Glomerular endothelial cell (primary cell): ENCODE measurements around the gene CDC42SE1. TPM values are rescaled to one million over a fixed set of nuclear protein-coding genes. Genes with fewer than 3 reads are reported as not detected.

Experiments used
- DNase-seq: peaks from one replicate; pipeline ENCODE4 v3.0.0-alpha.2; 2011; ENCODE audit warnings: low read depth, low spot score; ENCODE audit errors: extremely low read depth
- total RNA-seq: library from RNA; depleted of rRNA; stranded (reverse); fragments of >200 nt; gene quantifications from 2 replicates; pipeline ENCODE4 v1.2.3, GENCODE V29; 2015

The CDC42SE1 gene
- total RNA-seq, 1 donor from 2014 or later, result 73.9 TPM

DNA sequence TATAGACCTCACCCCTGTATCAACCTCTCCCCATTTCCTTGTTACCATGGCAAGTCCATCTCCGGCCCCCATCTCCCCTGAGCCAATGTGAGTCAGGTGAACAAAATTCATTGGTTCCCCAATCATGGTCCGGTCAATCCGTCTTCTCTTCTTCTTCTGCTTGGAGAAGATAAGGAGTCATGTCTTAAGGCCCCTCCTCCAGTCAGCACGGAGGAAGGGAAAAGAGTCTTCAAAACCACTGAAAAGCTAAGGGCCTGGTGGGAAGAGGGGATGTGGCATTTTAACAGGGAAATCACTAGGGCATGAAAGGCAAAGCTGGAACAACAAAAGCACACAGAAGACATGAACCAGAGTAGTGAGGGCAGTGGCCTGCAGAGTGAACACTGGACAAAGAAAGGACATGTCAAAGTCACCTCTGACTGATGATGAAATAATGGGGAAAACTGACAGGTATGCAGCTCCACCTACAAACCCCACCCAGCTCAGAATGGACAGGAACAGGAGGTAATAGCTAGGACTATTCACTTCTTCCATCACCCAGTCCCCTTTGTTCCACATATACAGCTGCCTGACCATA, 4.4 kb downstream of the CDC42SE1 start:
- no peak for DNase-seq

DNA sequence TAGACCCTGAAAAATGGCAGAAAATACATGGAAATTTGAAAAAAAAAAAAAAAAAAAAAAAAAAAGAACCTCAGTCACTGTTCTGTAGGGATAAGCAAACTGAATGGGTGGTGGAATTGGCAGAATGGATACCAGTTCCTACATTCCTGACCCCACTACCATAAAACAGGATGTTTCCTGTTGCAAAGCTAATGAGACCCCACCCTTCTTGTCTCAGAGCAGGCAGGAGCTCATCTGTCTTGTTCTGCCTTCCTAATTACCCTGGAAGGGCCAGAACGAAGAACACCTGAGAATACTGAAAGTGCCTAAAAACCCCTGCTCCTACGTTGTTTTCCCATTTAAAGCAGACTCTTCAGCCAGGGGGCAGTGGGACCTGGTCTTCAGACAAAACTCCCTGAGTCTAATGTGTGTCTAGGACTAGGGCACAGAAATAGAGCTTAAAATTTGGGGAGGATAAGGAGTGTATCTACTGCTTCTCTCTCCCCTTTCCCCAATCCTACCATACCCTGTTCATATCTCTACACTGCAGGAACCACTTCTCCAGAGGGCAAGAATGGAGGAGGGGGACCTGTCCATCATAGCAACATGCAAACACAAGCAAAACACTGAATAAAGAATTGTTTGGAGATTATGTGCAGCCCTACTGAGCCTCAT, 7.9 kb downstream of the CDC42SE1 start:
- no peak for DNase-seq

DNA sequence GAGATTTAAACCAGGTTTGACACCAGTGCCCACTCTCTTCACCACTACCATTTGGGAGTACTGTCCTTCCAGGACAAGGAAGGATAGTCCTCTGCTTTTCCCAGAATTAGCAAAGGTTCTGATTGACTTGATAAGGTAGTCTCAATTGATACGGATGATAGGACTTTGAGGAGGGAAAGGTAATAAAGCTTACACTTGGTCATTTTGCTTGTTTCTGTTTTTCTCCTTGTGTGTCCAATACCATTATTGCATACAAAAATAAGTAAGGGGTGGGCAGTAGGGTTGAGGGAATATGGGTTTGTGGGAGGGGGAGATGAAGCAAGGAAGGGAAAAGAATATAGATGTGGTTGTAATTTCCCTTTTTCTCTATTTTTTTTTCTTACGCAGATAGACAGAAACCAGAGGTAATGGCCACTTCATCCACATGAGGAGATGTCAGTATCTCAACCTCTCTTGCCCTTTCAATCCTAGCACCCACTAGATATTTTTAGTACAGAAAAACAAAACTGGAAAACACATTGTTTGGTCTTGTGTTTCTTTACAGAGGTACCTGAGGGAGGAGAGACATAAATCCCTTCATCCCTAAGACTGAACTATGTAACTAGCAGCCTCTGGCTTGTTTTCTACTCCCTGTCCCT, 9.3 kb downstream of the CDC42SE1 start:
- DNase-seq, result no peak

DNA sequence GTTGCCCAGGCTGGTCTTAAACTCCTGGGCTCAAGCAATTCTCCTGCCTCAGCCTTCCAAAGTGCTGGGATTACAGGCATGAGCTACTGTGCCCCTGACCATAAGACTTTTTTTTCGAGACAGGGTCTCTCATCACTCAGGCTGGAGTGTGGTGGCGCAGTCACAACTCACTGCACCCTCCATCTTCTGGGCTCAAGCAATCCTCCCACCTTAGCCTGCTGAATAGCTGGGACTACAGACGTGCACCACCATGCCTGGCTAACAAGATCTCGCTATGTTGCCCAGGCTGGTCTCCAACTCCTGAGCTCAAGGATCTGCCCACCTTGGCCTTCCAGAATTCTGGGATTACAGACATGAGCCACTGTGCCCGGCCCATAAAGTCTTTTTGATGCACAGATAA, 10.0 kb downstream of the CDC42SE1 start:
- no peak for DNase-seq

DNA sequence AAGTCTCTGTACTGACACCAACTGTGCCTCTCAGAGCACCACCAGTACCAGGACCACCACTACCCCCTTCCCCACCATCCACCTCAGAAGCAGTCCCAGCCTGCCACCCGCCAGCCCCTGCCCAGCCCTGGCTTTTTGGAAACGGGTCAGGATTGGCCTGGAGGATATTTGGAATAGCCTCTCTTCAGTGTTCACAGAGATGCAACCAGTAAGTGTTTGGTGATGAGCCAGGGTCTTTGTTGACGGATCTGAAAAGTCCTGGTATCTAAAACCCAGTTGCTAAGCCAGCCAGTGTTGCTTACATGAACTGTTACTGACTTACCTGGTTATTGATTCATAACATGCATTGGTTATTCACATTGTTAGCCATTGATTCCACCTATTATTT, 10.8 kb downstream of the CDC42SE1 start:
- no peak for DNase-seq

DNA sequence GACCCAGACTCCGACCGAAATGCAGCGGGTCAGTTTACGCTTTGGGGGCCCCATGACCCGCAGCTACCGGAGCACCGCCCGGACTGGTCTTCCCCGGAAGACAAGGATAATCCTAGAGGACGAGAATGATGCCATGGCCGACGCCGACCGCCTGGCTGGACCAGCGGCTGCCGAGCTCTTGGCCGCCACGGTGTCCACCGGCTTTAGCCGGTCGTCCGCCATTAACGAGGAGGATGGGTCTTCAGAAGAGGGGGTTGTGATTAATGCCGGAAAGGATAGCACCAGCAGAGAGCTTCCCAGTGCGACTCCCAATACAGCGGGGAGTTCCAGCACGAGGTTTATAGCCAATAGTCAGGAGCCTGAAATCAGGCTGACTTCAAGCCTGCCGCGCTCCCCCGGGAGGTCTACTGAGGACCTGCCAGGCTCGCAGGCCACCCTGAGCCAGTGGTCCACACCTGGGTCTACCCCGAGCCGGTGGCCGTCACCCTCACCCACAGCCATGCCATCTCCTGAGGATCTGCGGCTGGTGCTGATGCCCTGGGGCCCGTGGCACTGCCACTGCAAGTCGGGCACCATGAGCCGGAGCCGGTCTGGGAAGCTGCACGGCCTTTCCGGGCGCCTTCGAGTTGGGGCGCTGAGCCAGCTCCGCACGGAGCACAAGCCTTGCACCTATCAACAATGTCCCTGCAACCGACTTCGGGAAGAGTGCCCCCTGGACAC, 11.3 kb downstream of the CDC42SE1 start:
- no peak for DNase-seq

DNA sequence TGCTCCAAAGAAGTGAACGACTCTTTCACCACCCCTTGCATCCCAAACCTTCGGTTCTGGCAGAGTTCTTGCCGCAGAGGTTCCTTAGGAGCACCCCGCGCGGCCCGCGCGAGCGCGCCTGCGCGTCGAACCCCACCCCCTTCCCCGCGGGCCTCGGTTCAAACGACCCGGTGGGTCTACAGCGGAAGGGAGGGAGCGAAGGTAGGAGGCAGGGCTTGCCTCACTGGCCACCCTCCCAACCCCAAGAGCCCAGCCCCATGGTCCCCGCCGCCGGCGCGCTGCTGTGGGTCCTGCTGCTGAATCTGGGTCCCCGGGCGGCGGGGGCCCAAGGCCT, 11.9 kb downstream of the CDC42SE1 start, which contains the start of gene C1orf56:
Gene C1orf56, plus strand, starts transcription at position 161 of the 334 bp plus-strand sequence. Its CDS starts 97 bp downstream, at position 258.
- no peak for DNase-seq

DNA sequence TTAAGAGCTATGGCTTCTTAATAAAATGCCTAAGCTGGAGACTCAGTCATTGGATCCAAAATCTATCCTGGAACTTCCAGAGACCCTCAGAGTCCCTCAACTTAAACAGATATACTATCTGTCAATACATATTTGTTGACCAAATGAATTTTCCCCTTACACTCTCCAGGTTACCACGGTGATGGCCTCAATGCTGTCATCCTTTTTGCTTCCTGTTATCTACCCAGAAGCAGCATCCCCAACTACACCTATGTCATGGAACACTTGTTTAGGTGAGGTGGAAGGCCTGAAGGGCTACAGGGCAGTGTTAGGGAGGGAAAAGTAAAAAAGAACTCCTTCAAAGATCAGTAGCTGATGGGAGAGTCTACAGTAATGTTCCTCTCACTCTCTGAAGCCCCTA, 16.3 kb downstream of the CDC42SE1 start:
- DNase-seq, result no peak

DNA sequence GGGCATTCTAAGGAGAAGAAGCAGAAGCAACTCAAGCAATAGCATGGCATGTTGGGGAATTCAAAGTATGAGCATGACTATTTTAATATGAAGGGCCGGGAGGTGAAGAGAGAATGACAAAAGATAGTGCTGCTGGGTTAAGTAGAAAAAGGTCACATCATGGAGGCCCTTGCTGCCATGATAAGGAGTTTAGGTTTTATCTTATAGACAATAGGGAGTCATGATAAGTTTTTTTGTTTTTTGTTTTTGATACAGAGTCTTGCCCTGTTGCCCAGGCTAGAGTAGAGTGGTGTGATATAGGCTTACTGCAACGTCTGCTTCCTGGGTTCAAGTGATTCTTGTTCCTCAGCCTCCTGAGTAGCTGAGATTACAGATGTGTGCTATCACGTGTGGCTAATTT, 19.9 kb downstream of the CDC42SE1 start:
- DNase-seq, result no peak

DNA sequence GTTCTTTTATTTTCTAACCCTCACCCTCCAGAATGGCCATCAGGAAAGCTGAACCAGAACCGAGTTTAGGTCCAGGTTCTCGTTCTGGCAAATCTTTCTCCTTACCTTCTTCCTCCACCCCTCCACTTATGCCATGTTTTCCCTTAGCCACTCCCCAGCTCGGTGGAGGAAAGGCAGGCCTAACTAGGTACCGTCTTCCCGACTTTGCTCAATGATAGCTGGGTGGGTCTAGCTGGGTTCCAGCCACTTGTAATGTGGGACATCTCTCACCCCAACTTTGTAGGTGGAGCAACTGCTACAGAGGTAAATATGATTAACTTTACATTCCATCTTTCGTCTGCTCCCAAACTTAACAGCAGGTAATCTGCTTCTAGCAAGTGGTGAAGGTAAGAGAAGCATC, 22.4 kb downstream of the CDC42SE1 start:
- DNase-seq, result no peak

DNA sequence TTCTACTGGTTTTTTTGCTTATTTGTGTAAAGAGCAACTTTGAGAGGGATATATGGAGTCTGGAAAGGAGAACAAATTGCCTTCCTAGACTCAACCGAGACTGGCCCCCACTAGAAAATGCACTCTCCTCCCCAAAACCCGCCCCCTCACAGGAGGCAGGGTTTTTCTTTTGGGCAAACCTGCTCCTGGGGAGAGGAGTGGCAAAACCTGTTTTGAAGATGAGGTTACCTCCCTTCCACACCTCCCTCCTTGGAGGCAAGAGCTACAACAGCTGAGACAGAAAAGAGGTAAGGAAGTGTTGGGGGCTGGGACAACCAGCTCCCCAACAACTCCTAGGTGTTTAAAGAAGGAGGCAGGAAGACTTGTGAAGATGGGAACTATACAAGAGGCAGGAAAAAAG, 23.1 kb downstream of the CDC42SE1 start, which contains the start of gene BNIPL:
Gene BNIPL, plus strand, starts transcription at position 231 of the 400 bp plus-strand sequence. Its CDS starts 140 bp downstream, at position 371.
- DNase-seq, result no peak

DNA sequence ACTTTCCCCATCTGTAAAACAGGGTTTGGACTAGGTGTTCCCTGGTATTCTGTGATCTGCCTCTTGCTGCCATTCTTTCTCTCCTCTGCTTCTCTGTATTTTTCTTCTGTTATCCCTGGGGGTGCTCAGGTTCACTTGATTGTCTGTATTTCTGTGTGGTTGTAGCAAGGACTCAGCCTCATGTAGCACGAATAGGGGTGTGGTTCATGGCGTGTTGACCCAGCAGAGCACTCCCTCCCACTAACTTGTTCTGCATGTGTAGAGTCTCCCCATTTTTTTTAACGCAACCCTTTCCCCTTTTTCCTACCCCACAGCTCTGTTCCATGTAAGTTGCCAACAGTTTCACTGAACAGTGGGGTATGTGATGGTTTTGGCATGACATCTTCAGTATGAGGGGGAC, 24.3 kb downstream of the CDC42SE1 start:
- no peak for DNase-seq

DNA sequence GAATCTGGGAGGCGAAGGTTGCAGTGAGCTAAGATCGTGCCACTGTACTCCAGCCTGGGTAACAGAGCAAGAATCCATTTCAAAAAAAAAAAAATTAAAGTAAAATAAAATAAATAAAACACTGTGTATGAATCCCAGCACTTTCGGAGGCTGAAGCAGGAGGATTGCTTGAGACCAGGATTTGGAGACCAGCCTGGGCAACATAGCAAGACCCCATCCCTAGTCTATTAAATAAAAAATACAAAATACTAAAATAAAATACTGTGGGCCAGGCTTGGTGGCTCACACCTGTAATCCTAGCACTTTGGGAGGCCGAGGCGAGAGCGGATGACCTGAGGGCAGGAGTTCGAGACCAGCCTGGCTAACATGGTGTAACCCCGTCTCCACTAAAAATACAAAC, 27.3 kb downstream of the CDC42SE1 start:
- no peak for DNase-seq

DNA sequence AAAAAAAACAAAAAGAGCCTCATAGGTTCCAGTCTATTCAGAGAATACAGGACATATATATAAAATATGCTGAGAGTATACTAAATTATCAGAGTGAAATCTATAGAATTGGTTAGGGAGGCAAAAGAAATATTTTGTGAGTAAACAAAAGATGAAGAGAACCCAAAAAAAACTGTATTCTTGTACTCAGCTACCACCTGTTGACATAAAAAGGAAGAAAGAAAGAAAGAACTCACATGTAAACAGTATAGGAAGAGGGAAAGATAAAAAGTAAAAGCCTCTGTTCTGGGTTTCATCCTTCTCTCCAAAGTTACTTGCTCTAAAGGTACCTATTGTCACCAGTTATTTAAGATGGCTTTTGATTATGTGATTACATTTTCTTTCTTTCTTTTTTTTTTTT, 33.0 kb downstream of the CDC42SE1 start:
- DNase-seq, result no peak

DNA sequence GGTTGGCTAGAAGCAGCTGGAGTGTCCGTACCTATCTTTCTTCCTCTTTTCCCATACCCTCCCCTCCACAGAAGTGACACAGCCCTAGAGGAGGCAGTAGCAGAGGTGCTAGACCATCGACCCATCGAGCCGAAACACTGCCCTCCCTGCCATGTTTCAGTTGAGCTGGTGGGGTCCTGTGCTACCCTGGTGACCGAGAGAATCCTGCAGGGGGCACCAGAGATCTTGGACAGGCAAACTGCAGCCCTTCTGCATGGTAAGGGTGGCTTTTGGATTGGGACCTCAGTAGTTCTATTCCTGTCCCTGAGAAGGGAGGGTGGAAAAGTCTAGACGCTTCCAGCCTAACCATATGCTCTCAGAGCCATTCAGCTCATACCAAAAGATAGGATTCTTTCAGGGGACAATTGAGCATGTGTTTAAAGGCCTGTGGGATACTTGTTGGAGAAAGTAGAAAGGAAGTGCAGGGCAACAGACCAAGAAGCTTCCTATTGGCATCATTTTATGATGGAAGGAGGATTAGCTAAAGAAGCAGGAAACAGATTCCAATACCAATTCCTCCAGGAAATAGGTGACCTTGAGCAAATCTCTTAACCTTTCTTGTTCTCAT, 34.8 kb downstream of the CDC42SE1 start:
- no peak for DNase-seq

DNA sequence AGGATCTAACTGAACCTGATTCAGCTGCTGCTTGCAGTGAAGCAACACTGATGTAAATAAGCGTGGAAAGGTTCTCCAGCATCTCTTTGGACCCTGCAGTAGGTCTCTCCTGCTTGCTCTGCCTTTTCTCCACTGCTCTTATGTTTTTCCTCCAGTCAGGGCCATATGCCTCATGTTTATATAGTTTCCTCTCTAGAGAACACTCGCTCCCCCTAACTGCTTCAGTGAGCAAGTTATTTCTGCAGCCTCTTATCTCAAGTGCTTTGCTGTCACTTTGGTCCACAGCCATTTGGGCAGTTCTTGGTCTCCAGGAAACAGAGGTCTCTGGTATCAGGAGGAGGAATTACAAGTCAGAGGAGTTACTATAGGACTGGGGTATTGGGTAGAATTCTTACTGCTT, 45.9 kb downstream of the CDC42SE1 start:
- DNase-seq, result no peak

DNA sequence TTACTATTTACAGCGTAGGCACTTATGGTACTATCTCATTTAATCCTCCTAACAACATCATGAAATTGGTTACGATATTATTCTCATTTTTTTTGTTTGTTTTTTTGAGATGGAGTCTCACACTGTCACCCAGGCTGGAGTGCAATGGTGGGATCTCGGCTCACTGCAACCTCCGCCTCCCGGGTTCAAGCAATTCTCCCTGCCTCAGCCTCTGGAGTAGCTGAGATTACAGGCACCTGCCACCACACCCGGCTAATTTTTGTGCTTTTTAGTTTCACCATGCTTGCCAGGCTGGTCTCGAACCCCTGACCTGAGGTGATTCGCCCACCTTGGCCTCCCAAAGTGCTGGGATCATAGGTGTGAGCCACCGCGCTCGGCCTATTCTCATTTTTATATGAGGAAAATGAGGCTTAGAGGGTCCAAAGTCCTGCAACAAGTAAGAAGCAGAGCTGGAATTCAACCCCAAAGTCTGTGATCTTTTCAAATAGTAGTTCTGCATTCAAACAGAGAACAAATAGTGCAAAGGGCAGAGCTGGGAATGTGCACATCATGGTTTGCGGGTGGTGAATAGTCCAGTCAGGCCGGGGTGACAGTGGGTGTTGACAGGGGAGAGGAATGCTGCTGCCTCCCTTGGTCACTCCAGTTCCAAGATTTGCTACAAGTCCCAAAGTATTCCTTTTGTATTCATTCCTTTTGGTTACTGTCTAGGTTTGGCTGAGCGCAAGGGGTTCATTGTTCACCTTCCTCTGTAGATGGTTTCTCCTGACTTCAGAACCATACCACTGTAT, 46.5 kb downstream of the CDC42SE1 start:
- DNase-seq, result no peak

DNA sequence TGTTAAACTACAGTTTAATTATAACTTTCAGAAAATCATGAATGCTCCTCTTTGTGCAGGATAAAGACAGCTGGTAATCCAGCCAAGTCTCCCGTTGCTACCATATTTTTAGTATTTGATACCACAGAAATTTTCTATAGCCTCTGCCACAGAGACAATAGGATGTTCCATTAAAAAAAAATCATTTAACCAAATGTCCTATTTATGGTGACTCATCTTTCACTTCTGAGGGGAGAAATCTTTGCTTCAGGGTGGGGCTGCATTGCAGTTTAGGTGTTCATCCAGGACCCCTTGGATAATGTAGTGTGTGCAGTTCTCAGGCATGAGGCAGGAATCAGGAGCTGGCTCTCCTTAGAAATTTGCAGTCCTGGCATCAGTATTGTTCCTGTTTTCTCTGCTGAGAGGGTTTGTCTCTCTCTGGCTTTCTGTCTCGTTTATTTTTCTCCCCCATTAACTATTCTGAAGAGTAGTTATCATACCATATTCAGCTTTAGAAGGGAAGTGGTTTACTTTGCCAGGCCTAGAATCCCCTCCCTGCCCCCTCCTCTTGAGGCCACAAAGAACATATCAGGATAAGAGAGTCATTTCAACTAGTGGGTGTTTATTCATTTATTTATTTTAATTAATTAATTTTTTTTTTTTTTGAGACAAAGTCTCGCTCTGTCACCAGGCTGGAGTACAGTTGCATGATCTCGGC, 48.1 kb downstream of the CDC42SE1 start:
- no peak for DNase-seq

DNA sequence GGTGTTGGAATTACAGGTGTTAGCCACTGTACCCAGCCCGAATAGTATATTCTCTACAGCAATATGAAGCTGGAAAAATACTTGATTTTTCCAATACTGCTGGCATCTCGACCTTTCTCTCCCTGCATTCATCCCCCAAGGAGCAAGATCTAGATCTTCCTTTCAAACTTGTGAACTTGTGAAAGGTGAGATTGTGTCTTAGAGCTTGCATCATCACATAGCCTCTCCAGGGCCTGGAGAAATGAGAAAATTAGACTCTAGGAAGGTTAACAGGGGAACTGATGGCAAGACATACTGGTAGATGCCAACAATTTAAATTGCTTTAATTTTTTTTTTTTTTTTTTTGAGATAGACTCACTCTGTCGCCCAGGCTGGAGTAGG, 49.1 kb downstream of the CDC42SE1 start:
- no peak for DNase-seq
